Activated T-helper 9 cell treated with anti-CD3 and anti-CD28 coated beads, Interleukin-2, amount 50 U/mL, for 16 hours (primary cell): ENCODE data around the gene SLC17A8.

Source experiments
- DNase-seq: peaks from one replicate; pipeline ENCODE4 v3.0.0-alpha.2; 2020; ENCODE audit warnings: low read depth

The SLC17A8 gene

GRCh38 chr12:100371146-100371545 is 14.3 kb downstream of the SLC17A8 start:
- no peak for DNase-seq

DNA sequence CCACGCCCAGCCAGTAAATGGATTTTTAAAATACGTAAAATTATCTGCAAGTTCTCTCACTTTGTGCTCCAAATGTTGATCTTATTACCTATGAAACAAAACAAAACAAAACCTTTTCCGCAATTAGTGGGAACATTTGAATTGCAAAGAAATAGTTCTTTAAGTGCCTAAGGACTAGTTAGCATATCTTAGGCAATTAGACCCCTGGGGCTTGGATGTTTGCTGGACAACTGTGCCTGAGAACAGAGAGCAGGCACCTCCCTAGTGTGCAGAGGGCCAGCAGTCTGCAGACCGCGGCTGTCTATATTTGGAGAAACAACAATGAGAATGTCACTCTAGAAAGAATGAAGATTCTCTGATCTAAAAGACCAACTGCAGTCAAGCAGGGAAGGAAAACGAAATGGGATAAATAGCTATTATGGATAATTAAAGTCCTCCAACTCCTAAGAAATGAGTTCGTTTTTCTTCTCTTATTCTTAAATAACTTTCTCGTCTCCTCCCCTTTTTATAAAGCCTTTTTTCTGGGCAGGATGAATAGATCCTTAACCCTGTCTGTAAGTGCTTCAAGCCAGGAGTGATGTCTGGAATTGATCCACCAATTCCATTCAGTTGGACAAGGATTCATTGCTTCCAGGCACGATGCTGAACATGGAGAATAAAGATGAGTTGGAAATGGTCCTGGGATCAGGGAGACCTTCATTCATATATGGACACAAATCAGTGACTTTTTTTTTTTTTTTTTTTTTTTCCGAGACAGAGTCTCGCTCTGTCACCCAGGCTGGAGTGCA is 16.2 kb downstream of the SLC17A8 start:
- no peak for DNase-seq

DNA sequence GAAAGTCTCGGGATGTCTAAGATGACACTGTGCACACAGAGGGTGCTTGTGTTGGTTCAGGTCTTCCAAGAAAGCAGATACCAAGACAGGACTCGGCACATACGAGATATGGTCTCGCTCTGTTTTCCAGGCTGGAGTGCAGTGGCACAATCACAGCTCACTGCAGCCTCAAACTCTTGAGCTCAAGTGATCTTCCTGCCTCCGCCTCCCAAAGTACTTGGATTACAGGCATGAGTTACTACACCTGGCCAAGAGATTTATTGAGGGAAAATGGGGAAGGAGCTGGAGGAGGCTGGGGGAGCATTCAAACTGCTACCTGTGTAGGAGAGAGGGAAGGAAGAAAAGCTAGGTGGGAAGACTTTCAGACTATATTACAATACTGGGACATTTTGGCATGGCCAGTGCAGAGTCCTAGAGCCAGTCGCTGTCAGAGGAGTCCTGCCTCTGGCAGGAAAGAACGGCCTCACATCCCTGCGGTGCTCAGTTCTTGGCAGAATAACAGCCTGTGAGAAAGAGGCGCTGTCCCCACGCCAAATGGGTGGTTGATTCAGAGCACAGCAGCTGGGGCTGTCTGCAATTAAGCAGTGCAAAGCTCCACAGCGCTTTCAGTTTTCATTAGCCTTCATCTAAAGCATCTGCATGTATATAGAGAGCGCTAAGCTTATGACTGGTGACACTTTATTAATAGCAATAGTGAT is 18.3 kb downstream of the SLC17A8 start:
- no peak for DNase-seq

- no peak for DNase-seq
These were observed 19.3 kb downstream of the SLC17A8 start for GRCh38 chr12:100376161-100376560.

- DNase-seq: no peak
These were observed 24.5 kb downstream of the SLC17A8 start for GRCh38 chr12:100381379-100381778.

- no peak for DNase-seq
These were observed 25.5 kb downstream of the SLC17A8 start for GRCh38 chr12:100382338-100382737.

GRCh38 chr12:100383586-100384558 is 27.0 kb downstream of the SLC17A8 start:
- DNase-seq: no peak

DNA sequence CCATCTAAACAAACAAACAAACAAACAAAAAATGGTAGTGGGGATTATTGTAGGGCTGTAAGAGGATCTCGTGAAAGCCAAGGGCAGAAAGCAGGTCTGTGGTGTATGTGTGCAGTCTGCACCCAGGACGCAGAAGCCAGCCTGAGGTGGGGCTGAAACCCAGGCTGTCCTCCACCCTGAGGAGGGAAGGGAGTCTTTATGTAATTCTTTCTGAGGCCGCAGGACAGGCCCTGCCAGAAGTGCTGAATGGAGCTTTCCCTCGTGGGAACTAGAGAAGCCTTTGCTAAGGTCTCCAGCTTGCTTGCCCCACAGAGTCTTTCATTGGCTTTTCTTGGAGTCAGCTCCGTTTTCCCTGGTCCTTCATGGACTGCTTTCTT is 27.7 kb downstream of the SLC17A8 start:
- no peak for DNase-seq

GRCh38 chr12:100388382-100388781 is 31.5 kb downstream of the SLC17A8 start:
- no peak for DNase-seq

DNA sequence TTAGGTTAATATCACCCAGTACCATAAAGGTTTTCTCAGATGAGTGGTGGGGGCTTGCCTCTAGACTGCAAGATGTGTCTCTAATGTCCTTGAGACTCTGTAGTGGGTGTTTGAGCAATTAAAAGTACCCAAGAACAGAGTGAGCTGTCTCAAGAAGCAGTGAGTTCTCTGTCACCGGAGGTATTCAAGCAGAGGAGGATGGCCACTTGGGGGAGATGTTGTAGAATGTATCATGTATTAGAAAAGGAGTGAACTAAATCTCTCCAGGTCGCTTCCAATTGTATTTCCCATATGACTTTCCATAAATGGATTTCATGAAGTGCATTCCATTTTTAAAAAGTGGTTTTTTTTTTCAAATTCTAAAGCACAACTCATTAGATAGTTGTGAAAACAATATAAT is 35.0 kb downstream of the SLC17A8 start:
- DNase-seq: no peak

DNA sequence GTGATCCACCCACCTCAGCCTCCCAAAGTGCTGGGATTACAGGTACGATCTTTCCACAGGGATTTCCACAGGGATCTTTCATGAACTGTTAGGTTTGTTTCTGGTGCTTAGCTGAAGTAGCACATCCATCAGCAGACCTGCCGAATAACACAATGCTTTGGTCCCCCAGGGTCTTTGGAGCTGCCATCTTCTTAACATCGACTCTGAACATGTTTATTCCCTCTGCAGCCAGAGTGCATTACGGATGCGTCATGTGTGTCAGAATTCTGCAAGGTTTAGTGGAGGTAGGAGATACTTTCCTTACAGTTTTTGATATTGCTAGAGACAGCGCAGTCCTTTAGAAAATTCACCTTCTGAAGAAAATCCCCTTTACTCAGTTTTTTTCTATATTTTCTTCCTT is 36.3 kb downstream of the SLC17A8 start:
- no peak for DNase-seq

- no peak for DNase-seq
These were observed 38.9 kb downstream of the SLC17A8 start for GRCh38 chr12:100395811-100396210.

GRCh38 chr12:100398307-100398706 is 41.4 kb downstream of the SLC17A8 start:
- DNase-seq: no peak

GRCh38 chr12:100399095-100399494 is 42.2 kb downstream of the SLC17A8 start:
- DNase-seq: no peak

GRCh38 chr12:100401660-100402059 is 44.8 kb downstream of the SLC17A8 start:
- DNase-seq: no peak

GRCh38 chr12:100402763-100403162 is 45.9 kb downstream of the SLC17A8 start:
- DNase-seq: no peak

DNA sequence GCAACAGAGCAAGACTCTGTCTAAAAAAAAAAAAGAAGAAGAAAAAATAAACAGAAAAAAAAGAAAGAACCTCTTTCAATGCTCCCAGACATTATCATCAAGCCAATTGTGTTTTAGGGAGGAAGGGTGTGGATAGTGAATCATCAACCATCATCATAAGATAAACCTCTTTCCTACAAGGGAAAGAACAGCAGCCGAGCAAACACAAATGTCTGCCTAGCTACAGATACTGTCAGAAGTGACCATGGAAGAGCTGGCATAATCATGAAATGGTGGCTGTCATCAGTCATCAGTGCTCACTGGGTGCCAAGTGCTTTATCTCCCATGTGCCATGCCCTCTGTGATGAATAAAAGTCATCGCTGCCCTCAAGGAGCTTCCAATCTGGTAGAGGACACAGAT is 46.6 kb downstream of the SLC17A8 start:
- DNase-seq: no peak

DNA sequence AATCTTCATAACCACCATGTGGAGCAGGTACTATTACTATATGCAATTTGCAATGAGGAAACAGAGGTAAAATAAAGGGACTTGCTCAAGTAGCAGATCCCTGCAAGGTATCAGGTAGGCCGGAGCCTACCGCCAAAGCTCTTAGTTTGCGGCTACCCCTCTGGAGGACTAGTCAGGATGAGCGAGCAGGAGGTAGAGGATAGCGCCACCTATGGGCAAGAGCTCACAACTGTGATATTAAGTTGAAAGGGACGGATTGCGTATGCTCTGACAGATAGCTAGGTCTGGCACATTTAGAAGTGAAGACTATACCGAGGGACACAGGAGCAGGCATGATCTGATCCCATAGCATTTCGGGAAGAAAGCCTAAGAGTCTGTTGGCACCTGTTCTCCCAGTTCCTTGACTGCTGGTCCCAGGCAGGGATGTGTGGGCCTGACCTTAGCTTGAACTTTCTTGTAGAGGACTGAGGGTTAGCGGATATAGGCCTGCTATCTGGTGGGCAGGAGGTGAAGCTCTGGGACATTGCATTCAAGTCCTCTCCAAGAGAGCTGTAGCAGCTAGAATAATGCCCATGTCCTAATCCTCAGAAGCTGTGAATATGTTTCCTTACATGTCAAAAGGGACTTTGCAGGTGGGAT is 48.0 kb downstream of the SLC17A8 start:
- no peak for DNase-seq

DNA sequence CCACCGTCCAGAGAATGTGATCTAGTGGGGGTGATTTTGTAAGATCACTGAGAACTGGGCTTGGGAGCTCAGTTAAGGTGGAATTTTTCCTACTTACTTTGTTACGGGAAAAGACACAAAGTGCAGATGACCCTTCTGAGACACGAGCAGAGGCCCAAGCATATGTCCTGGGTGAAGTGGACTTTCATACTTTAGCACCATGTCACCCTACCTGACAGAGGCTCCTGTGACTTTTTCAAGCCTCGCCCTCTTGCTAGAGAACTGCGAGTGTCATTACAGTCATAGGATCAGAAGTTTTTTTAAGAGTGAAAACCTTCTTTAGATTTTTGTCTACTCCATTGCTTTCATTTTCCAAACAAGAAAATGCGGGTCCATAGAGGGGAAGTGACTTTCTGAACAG is 56.1 kb downstream of the SLC17A8 start:
- no peak for DNase-seq

DNA sequence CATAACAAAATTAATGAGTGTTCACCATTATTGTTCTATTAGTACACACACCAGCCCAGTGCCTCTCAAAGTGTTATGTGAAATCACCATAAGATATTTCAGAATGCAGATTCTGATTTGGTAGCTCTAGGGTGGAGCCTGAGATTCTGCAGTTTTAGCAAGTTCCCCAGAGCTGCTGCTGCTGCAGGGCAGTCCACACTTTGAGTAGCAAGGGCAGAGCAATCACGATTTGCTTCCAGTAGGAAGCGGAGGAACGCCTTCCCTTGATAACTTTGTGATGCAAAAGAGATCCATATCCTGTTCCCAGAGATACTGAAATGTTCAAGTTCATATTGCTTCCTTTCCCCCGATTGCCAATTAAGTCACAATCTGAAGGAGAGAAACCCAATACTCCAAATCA is 57.9 kb downstream of the SLC17A8 start:
- no peak for DNase-seq

- no peak for DNase-seq
These were observed 65.8 kb downstream of the SLC17A8 start for GRCh38 chr12:100422646-100423045.

- DNase-seq: no peak
These were observed 69.3 kb downstream of the SLC17A8 start for GRCh38 chr12:100426145-100426544.
